Subcutaneous abdominal adipose tissue (tissue), 5 donors: ENCODE data around the gene FREY1.

Experiments
- H3K27ac ChIP-seq: one replicate; pipeline ENCODE4 v1.7.0; 2013; ENCODE audit warnings: low read depth, mild to moderate bottlenecking, inconsistent platforms, low read length, moderate library complexity
- H3K27me3 ChIP-seq, 5 donors: one replicate each; pipeline ENCODE4 v1.7.0; 2013; ENCODE audit warnings: low read length in 5 of 5, inconsistent platforms in 1 of 5; ENCODE audit not compliant: control insufficient read depth in 5 of 5, insufficient read depth in 4 of 5
- H3K36me3 ChIP-seq, 5 donors: one replicate each; pipeline ENCODE4 v1.7.0; 2013; ENCODE audit warnings: low read length in 5 of 5; ENCODE audit not compliant: control insufficient read depth in 5 of 5, insufficient read depth in 5 of 5
- H3K4me1 ChIP-seq, 5 donors: one replicate each; pipeline ENCODE4 v1.7.0; 2013; ENCODE audit warnings: low read length in 5 of 5, mild to moderate bottlenecking in 3 of 5, moderate library complexity in 1 of 5; ENCODE audit not compliant: control insufficient read depth in 5 of 5, insufficient read depth in 5 of 5
- H3K4me3 ChIP-seq, 5 donors: one replicate each; pipeline ENCODE4 v1.7.0; 2013; ENCODE audit warnings: low read length in 5 of 5, low read depth in 1 of 5
- H3K9ac ChIP-seq, 5 donors: one replicate each; pipeline ENCODE4 v1.7.0; 2013; ENCODE audit warnings: low read length in 5 of 5, mild to moderate bottlenecking in 4 of 5, moderate library complexity in 3 of 5
- H3K9me3 ChIP-seq, 5 donors: one replicate each; pipeline ENCODE4 v1.7.0; 2013; ENCODE audit warnings: low read length in 5 of 5; ENCODE audit not compliant: control insufficient read depth in 5 of 5
- donor health status: healthy.
- donor health status: healthy.
- donor health status: healthy.
- donor health status: healthy.
- donor health status: healthy.

Gene FREY1

DNA sequence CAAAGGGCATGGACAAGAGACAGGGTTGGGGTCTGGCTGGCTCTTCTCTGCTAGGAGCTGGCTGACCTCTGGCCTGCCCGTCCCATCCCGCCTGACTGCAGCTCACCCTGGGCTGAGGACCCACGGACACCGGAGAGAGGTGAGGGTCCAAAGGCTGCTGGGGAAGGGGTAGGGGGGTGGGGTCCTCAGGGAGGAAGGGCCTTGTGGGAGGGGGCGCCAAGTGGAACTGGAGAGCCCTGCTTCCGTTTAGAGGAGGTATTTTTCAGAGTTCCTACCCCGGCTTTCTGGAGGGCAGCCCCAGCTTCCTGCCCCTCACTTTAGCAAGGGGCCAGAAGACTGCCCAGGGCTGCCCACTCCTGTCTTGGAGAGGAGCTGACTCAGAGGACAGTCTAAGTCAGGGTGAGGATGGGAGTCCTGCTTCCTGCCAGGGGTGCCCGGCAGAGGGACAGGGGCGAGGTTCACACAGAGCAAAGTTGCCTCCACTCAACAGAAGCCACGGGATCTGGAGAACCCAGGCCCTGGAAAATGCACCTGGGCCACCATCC is 22.5 kb upstream of the FREY1 start:
- Histone ChIP-seq H3K9ac (no peak overlapping the region), H3K9me3 (no peaks in the 10 kb centered on the region), H3K4me3 (no peak overlapping the region), H3K27ac (no peak overlapping the region), H3K4me1 (peaks cover 0 to 9% (median 5%) of the 10 kb centered on the region in 5 donors), H3K36me3 (peaks cover 0 to 30% (median 27%) of the 10 kb centered on the region in 5 donors), H3K27me3 (peaks cover 8 to 12% (median 9%) of the 10 kb centered on the region in 5 donors)

DNA sequence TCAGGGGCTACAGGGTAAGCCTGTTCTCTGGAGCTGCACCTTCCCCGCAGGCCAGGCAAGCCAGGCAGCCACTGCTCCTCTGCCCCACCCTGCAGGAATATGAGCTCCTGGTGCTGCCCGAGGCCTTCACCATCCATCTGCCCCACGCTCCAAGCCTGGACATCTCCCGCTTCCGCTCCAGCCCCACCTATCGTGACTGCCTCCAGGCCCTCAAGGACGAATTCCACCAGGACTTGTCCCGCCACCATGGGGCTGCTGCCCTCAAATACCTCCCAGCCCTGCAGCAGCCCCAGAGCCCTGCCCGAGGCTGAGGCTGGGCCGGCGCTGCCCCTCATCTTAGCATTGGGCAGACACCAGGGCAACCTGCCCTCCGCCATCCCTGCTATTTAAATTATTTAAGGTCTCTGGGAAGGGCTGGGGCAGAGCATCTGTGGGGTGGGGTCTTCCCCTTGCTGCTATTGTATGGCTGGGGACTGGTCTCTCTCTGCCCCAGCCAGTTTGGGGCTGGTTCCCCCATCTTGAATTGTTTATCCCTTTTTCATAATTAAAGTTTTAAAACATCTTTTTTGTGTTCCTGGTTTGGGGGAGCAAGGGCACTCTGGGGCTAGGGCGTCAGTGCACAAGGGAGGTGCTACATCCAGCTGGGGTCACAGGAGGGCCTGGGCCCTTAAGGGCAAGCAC is 21.6 kb upstream of the FREY1 start:
- H3K27ac ChIP-seq = no peak overlapping the region
- H3K36me3 ChIP-seq = peaks cover 0 to 21% (median 18%) of the 10 kb centered on the region in 5 donors
- H3K9me3 ChIP-seq = no peaks in the 10 kb centered on the region
- peaks cover 8 to 16% (median 10%) of the 10 kb centered on the region in 5 donors for H3K27me3 ChIP-seq
- no peak overlapping the region for H3K4me3 ChIP-seq
- peaks cover 0 to 9% (median 5%) of the 10 kb centered on the region in 5 donors for H3K4me1 ChIP-seq
- no peak overlapping the region for H3K9ac ChIP-seq

DNA sequence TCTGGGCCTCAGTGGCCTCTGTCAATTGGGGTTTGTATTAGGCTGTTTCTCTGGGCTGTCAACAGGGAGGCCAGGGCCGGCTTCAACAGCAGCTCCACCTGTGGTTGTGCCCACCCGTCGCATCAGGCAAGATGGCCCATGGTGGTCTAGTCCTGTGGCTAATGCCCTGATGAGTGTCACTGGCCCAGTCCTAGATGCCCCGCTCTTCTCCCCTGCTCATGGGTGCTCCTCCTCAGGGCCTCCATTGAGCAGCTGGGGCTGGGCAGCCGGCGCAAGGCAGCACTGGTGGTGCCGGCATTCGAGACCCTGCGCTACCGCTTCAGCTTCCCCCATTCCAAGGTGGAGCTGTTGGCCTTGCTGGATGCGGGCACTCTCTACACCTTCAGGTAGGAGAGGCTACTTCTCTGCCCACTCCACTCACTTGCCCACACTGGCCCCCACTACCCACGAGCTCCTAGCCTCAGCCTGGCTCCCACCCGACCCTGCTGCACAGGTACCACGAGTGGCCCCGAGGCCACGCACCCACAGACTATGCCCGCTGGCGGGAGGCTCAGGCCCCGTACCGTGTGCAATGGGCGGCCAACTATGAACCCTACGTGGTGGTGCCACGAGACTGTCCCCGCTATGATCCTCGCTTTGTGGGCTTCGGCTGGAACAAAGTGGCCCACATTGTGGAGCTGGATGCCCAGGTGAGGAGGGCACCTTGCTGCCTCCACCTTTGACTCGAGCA is 20.8 kb upstream of the FREY1 start:
- H3K9me3 ChIP-seq = no peaks in the 10 kb centered on the region
- no peak overlapping the region for H3K4me3 ChIP-seq
- H3K9ac ChIP-seq = no peak overlapping the region
- peaks cover 0 to 14% (median 11%) of the 10 kb centered on the region in 5 donors for H3K4me1 ChIP-seq
- H3K27me3 ChIP-seq = peaks cover 14 to 21% (median 17%) of the 10 kb centered on the region in 5 donors
- H3K36me3 ChIP-seq = peaks cover 0 to 13% (median 11%) of the 10 kb centered on the region in 5 donors
- no peak overlapping the region for H3K27ac ChIP-seq

DNA sequence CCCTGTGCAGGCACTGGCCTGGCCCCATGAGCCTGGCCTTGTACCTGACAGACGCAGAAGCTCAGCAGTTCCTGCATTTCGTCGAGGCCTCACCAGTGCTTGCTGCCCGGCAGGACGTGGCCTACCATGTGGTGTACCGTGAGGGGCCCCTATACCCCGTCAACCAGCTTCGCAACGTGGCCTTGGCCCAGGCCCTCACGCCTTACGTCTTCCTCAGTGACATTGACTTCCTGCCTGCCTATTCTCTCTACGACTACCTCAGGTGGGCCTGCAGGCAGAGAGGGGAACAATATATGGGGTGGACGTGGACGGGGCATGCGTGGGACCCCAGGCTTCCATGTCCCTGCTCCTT is 20.2 kb upstream of the FREY1 start:
- Histone ChIP-seq H3K36me3 (peaks cover 0 to 12% (median 10%) of the 10 kb centered on the region in 5 donors), H3K9me3 (no peaks in the 10 kb centered on the region), H3K27ac (no peak overlapping the region), H3K9ac (no peak overlapping the region), H3K4me1 (peaks cover 0 to 16% (median 16%) of the 10 kb centered on the region in 5 donors), H3K27me3 (peaks cover 18 to 21% (median 19%) of the 10 kb centered on the region in 5 donors), H3K4me3 (no peak overlapping the region)

DNA sequence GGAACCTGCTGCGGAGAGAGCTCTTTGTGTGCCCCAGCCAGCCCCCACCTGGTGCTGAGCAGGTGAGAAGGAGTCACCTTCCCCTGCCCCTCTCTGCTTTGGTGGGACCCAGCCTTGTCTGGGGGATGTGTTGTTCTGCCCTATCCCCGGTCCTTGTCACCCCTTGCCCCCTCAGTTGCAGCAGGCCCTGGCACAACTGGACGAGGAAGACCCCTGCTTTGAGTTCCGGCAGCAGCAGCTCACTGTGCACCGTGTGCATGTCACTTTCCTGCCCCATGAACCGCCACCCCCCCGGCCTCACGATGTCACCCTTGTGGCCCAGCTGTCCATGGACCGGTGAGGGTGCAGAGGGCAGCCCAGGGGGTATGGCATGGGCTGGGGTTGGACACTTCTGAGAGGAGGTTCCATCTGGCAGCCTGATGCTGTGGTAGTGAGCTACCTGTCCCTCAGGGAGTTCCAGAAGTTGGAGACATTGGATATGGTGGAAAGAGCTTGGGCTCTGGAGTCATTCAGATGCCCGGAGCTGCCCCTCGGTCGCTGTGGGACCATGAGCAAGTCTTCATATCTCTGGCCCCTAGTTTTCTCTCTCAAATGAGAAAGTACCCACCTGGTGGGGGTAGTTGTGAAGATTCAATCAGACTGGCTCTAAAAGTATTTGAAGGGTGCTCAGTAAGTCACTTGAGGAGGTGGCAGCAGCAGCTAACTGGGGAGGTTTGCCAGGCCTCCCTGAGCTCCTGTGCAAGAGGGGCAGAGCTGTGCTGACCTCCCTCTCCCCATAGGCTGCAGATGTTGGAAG is 19.7 kb upstream of the FREY1 start:
- peaks cover 0 to 18% (median 16%) of the 10 kb centered on the region in 5 donors for H3K4me1 ChIP-seq
- H3K27me3 ChIP-seq = peaks cover 18 to 24% (median 23%) of the 10 kb centered on the region in 5 donors
- no peak overlapping the region for H3K9ac ChIP-seq
- H3K36me3 ChIP-seq = peaks cover 0 to 7% (median 4%) of the 10 kb centered on the region in 5 donors
- H3K4me3 ChIP-seq = no peak overlapping the region
- no peak overlapping the region for H3K27ac ChIP-seq
- H3K9me3 ChIP-seq = no peaks in the 10 kb centered on the region

DNA sequence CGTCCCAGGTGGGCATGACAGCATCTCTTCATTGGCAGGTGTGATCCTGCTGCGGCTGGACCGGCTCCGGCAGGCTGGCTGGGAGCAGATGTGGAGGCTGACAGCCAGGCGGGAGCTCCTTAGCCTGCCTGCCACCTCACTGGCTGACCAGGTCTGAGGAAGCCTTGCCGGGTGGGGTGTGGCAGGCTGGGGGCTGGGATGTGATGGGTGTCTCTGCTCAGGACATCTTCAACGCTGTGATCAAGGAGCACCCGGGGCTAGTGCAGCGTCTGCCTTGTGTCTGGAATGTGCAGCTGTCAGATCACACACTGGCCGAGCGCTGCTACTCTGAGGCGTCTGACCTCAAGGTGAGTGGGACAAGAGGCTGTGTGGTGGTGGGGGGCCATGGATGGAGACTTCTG is 18.9 kb upstream of the FREY1 start:
- H3K4me3 ChIP-seq = no peak overlapping the region
- H3K36me3 ChIP-seq = peaks cover 0 to 4% (median 0%) of the 10 kb centered on the region in 5 donors
- H3K9me3 ChIP-seq = no peaks in the 10 kb centered on the region
- H3K4me1 ChIP-seq = peaks cover 0 to 16% (median 12%) of the 10 kb centered on the region in 5 donors
- no peak overlapping the region for H3K9ac ChIP-seq
- H3K27ac ChIP-seq = no peak overlapping the region
- peaks cover 18 to 29% (median 24%) of the 10 kb centered on the region in 5 donors for H3K27me3 ChIP-seq

DNA sequence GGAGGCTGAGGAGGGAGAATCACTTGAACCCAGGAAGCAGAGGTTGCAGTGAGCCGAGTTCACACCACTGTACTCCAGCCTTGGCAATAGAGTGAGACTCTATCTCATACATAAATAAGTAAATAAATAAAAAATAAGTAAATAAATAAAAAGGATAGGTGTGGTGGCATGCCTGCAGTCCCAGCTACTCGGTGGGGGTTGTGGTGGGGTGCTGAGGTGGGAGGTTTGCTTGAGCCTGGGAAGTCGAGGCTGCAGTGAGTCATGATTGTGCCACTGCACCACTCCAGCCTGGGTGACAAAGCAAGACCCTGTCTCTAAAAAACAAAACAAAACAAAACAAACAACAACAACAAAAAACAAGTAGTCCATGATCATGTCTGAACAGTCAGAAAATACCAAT is 18.5 kb upstream of the FREY1 start:
- Histone ChIP-seq H3K27ac (no peak overlapping the region), H3K27me3 (peaks cover 18 to 29% (median 24%) of the 10 kb centered on the region in 5 donors), H3K4me1 (peaks cover 0 to 16% (median 12%) of the 10 kb centered on the region in 5 donors), H3K9me3 (no peaks in the 10 kb centered on the region), H3K4me3 (no peak overlapping the region), H3K9ac (no peak overlapping the region), H3K36me3 (peaks cover 0 to 4% (median 0%) of the 10 kb centered on the region in 5 donors)

DNA sequence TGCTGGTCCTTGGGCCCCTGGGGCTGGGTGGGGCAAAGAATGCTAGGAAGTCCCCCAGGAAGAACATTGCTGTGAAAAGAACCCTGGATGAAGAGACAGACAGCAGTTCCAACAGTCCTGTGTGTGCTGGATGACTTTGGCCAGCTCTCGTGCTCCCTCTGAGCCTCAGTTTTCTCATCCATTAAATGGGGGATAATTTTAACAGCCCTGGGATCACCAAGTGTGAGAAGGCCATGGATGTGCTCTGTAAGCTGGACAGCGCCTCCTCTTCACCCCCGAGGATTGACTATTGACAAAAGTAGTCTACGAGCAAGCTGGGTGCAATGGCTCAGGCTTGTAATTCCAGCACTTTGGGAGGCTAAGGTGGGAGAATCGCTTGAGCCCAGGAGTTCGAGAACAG is 17.9 kb upstream of the FREY1 start:
- H3K4me3 ChIP-seq = no peak overlapping the region
- H3K27ac ChIP-seq = no peak overlapping the region
- no peak overlapping the region for H3K9ac ChIP-seq
- H3K4me1 ChIP-seq = peaks cover 0 to 22% (median 13%) of the 10 kb centered on the region in 5 donors
- no peaks in the 10 kb centered on the region for H3K36me3 ChIP-seq
- no peaks in the 10 kb centered on the region for H3K9me3 ChIP-seq
- H3K27me3 ChIP-seq = peaks cover 18 to 29% (median 24%) of the 10 kb centered on the region in 5 donors

DNA sequence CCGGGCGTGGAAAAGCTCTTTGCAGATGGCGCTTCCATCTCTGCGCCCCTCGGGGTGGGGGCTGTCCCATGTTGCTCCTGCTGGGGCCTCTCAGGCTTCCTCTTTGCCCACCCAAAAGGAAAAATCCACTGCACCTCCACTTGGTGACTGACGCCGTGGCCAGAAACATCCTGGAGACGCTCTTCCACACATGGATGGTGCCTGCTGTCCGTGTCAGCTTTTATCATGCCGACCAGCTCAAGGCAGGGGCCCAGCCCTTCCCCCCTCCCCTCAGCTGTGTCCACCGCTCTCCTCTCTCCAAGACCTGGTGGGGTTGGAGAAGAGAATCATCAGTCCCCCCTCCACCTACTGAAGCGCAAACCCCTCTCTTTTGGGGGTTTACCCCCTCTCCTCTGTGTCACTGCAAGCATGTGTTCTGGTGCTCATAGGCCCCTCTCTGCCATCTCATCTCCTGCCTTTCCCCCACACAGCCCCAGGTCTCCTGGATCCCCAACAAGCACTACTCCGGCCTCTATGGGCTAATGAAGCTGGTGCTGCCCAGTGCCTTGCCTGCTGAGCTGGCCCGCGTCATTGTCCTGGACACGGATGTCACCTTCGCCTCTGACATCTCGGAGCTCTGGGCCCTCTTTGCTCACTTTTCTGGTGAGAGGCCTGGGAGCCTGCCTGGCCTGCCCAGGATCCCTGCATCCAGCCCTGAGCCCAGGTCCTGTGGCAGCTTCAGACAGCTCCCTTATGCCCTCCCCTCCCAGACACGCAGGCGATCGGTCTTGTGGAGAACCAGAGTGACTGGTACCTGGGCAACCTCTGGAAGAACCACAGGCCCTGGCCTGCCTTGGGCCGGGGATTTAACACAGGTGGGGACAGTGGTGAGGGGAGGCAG is 17.2 kb upstream of the FREY1 start:
- Histone ChIP-seq H3K9me3 (no peaks in the 10 kb centered on the region), H3K4me3 (no peak overlapping the region), H3K27ac (no peak overlapping the region), H3K27me3 (peaks cover 18 to 29% (median 24%) of the 10 kb centered on the region in 5 donors), H3K9ac (no peak overlapping the region), H3K4me1 (peaks cover 0 to 28% (median 14%) of the 10 kb centered on the region in 5 donors), H3K36me3 (no peaks in the 10 kb centered on the region)
